Measurements from ENCODE around the gene SNX18.
"Not testable (repeated sequence)": the region's sequence is repeated elsewhere in the genome, so short reads cannot be mapped to it uniquely, and the experiment has no call there.

Gene SNX18

DNA sequence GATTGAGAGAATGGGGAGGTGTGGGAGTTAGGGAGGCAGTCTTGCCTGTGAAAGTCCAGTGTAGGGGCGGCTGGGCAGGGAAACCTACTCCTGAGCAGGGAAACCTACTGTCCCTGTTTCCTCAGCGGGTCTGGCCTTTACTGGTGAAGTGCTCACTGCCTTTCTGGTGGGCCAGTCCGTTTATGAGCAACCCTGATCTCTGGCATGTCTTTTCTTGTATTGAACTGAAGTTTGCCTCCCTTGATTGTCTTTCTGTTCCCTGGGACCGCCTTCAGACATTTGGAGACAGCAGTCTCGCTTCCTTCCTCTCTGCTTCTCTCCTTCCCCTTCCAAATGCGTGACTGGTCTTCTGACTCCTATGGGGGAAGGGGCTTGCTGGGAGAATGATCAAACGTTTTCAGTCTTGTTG, 2.9 kb downstream of the SNX18 start:
- DNase-seq = no peak

- no peak for DNase-seq
Observed at GRCh38 chr5:54520940-54521339, 3.4 kb downstream of the SNX18 start.

DNA sequence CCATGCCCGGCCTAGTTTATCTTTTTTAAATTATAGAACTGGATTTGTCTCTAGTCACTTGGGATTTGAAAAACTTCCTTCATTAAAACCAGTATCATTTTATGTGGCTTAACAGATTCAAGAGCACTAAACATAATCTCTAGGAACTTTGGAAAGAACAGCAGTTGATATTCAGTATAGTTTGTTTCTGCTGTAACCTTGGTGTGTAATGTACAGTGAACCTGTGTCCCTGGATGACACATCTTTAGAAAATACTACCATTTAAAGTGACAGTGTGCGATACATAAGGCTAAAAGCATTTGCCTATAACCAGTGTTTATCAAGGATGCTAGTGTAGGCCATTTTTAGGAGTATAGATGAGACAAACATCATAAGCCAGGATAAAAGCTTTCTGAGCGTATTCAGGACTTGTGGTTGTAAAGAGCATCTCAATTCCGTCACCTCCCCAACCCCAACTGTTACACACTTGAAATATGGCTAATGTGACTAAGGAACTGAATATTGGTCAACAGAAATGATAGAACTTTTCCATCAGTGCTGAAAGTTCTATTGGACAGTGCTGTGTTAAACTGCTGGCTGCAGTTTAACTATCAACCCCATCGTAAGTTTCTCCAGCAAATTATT, 4.4 kb downstream of the SNX18 start:
- DNase-seq = no peak

DNA sequence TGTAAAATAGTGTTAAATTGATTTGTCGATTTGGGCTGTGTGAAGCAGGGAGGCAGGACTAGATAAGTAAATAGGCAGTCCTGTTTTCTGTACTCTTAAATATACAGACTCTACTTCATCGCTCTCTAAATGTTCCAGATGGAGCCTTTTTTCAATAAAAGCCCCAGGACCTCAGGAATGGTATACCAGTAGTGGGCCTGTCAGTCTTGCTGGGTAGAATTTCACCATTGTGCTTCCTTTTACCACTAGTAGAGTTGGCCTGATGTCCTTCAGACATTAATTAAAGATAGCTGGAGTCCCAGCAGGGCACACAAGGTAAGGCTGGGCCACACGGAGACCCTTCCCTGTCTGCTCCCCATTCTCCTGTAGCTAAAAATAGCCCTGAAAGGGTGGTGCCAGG, 6.0 kb downstream of the SNX18 start:
- no peak for DNase-seq

DNA sequence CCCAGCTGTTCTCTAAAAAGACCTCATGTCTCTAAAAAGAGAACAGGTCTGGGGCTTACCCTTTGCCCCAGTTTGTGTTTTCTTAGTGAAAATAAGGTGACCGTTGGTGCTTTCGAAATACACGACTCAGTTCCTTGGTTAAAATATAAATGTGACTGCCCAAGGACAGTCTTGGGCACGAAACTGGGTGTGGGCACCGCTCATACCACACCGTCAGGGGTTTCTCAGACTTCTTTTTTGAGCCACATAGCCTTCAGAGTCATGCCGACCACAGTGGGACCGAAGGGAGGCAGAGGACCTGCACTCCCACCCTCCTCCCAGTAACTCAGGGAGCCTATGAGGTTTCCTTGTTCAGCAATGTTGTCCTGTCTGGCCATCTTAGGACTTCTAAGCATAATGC, 6.5 kb downstream of the SNX18 start:
- no peak for DNase-seq

- DNase-seq = no peak
Observed at GRCh38 chr5:54524704-54525103, 7.1 kb downstream of the SNX18 start.

- DNase-seq = no peak
Observed at GRCh38 chr5:54525261-54525660, 7.7 kb downstream of the SNX18 start.

DNA sequence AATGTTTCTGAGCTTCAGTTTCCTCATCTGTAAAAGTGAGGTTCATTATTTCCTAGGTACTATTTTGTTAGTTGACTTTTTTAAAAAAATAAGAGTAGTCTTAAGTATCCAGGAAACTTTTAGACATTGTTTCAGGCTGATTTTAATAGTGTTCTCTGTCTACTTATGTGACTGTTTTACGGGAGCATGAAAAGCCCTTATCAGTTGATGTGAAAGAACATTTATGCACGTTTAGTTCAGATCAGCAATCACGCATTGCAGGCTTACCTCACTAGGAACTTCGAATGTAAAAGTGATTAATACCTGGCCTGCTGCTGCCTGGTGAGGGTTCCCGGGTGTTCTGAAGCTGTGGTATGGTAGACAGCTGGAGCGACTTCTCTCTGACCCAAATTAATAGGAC, 8.1 kb downstream of the SNX18 start:
- DNase-seq = no peak

- no peak for DNase-seq
Observed at GRCh38 chr5:54526604-54527288, 9.2 kb downstream of the SNX18 start.

GRCh38 chr5:54528633-54529209, 11.2 kb downstream of the SNX18 start:
- DNase-seq = no peak

- no peak for DNase-seq
Observed at GRCh38 chr5:54529565-54529964, 12.0 kb downstream of the SNX18 start.

GRCh38 chr5:54531546-54531945, 14.0 kb downstream of the SNX18 start:
- DNase-seq = no peak

DNA sequence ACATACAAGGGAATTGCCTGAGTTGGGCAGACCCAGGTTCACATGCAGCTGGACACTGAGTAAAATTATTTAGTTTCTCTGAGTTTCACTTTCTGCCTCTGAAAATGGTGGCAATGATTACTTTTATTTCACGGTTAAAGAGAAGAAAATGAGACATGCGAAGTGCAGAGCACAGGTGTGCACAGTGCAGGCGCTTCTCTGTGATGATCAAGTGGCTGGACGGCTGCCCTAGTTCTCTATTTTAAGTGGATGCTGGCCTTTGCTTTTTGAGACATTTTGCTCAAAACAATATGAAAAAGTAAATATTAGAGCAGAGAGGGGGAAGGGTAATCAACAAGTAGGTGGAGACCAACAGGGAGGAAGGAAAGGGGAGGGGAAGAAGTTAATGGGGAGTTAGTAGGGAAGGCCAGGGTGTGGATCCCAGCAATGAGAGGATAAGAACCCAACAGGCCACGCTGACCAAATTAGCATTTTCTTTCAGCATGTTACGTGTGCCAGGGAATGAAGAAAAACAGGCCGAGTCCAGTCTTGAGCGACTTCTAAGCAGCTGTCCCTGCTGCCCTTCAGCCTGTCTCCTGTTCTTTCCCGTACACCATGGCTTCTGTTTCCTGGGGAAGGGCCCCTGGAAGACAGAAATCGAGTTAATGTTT, 16.1 kb downstream of the SNX18 start:
- no peak for DNase-seq

GRCh38 chr5:54534191-54535004, 16.8 kb downstream of the SNX18 start:
- DNase-seq = no peak

DNA sequence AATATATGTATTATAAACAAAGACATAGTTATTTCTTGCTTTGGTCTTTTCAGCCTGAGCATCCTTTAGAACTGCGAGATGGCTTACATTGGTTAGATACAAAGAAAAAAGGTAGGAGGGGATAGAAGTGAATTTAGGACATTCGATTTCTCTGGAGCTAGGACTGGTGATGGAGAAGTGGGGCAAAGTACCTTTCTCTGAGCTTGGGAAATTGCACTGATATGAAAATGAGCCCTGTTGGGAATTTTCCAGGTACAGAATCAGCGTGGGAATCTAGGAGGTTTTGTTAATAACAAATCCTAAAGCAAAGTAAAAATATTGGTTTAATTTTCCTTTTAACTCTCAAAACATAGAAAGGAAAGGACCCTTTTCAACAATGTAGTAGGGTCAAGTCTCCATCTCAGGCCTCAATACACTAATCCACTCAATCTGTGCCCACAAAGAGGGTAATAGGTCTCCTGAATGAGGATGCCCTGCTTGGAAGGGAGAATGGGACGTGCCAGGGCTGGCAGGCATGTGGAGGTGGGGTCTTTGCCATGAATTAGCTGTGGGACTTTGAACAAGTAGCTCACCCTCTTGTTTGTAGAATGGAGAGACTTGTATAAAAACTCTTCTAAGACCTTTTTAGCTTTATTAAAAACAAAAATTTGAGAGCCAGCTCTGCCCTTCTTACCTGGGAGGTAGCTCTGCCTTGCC, 17.7 kb downstream of the SNX18 start:
- no peak for DNase-seq

DNA sequence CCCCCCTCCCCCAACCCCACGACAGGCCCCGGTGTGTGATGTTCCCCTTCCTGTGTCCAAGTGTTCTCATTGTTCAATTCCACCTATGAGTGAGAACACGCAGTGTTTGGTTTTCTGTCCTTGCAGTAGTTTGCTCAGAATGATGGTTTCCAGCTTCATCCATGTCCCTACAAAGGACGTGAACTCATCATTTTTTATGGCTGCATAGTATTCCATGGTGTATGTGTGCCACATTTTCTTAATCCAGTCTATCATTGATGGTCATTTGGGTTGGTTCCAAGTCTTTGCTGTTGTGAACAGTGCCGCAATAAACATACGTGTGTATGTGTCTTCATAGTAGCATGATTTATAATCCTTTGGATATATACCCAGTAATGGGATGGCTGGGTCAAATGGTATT, 18.8 kb downstream of the SNX18 start:
- not testable (repeated sequence) for DNase-seq

DNA sequence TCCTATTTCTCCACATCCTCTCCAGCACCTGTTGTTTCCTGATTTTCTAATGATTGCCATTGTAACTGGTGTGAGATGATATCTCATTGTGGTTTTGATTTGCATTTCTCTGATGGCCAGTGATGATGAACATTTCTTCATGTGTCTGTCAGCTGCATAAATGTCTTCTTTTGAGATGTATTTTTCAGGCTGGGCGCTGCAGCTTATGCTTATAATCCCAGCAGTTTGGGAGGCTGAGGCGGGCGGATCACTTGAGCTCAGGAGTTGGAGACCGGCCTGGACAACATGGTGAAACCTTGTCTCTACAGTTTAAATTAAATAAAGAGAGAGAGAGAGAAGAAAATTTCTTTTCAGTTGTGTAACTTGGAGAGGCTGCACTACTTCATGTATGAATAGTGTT, 19.3 kb downstream of the SNX18 start:
- DNase-seq = not testable (repeated sequence)

DNA sequence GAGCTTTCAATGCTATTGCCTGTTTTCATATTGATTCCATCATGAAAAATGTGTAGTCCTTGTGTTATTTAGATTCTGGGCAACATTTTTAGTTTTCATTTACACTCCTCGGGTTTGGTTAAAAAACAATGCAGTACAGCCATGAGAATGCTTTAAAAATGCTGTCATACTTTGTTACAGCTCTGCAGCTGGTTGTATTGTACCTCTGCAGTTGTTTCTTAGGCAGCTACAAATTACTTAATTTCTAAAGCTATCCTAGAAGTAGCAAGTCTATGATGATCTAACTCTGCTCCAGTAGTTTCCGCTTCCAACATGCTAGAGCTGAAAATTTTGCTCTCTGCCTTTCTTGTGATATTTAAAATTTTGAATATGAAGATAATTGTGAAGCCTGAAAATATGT, 20.2 kb downstream of the SNX18 start:
- no peak for DNase-seq

GRCh38 chr5:54538156-54538555, 20.6 kb downstream of the SNX18 start:
- DNase-seq = no peak

GRCh38 chr5:54539001-54539400, 21.4 kb downstream of the SNX18 start:
- DNase-seq = no peak

- no peak for DNase-seq
Observed at GRCh38 chr5:54540286-54540685, 22.7 kb downstream of the SNX18 start.

All from activated naive CD4-positive, alpha-beta T cell (primary cell).